ENCODE results near the gene HACD2. TPM values are rescaled to one million over a fixed set of nuclear protein-coding genes. Genes with fewer than 3 reads are reported as not detected.

Gene HACD2
- total and polyA plus RNA-seq, 2 experiments from 2014 or later = 27.0 to 41.2 TPM

GRCh38 chr3:123626881-123627280 is 42.0 kb upstream of the HACD2 start:
- Histone ChIP-seq H2AFZ (no peak overlapping the region), H3K9me2 (ENCODE audit: insufficient read depth) (no peaks in the 10 kb centered on the region), H3K36me3 (ENCODE audit: low read depth) (peaks cover 39% of the 10 kb centered on the region; the same call in 1 of the 2 replicates), H3K27me3 (replicated peaks; ENCODE audit: insufficient read depth) (no peaks in the 10 kb centered on the region), H4K20me1 (ENCODE audit: insufficient read depth) (no peaks in the 10 kb centered on the region), H3K9me3 (ENCODE audit: low read depth) (no peaks in the 10 kb centered on the region), H3K79me2 (ENCODE audit: insufficient read depth) (no peaks in the 10 kb centered on the region), H3F3A (ENCODE audit: insufficient read depth) (peaks cover 7% of the 10 kb centered on the region; the same call in 1 of the 2 replicates), H3K27ac (no peak overlapping the region), H3K4me1 (ENCODE audit: insufficient read depth) (peaks cover 5% of the 10 kb centered on the region; the same call in 1 of the 2 replicates), H3K4me2 (ENCODE audit: unreplicated experiment) (no peak overlapping the region), H3K9ac (no peak overlapping the region), H3K4me3 (no peak overlapping the region)
- DNase-seq = no peak
- in situ Hi-C loops (cut with MboI) = no loop called here
- WGBS, 2 experiments (ENCODE audit: low coverage in 1 of 2, low lambda C conversion rate in 2 of 2, missing lambda C conversion rate in 2 of 2) = 93% methylated on average over 7 of the region's 7 CpGs
- TF ChIP-seq EZH2 (IDR thresholded peaks at IDR 0.05; ENCODE audit: insufficient read depth, poor library complexity, severe bottlenecking) (no peak), EZH2phosphoT487 (IDR thresholded peaks at IDR 0.05; ENCODE audit: insufficient read depth, low read depth) (no peak)

DNA sequence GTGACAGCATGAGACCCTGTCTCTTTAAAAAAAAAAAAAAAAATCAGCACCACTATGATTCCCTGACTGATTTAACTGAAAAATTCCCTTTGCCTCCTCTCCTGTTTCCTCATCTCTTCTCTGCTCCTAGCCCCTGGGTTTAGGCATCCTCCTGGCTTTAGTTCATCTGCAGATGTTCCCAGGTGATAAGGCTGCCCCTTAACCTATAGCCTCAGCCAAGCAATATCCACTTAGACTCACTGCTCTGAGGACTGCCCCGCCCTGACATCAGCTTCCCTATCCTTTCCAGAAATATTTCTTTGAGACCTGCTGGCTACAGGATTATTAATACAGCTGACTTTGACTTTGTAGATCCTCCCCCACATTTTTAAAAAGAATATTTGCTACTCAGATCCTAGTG is 39.4 kb upstream of the HACD2 start:
- H3F3A ChIP-seq (ENCODE audit: insufficient read depth) = peaks cover 20% of the 10 kb centered on the region
- no peak overlapping the region for H3K27ac ChIP-seq
- no peak overlapping the region for H3K4me2 ChIP-seq (ENCODE audit: unreplicated experiment)
- no peak for DNase-seq
- H3K4me1 ChIP-seq (ENCODE audit: insufficient read depth) = peaks cover 5% of the 10 kb centered on the region
- H3K79me2 ChIP-seq (ENCODE audit: insufficient read depth) = no peaks in the 10 kb centered on the region
- no peaks in the 10 kb centered on the region for H4K20me1 ChIP-seq (ENCODE audit: insufficient read depth)
- H3K9me3 ChIP-seq (ENCODE audit: low read depth) = no peaks in the 10 kb centered on the region
- no peak overlapping the region for H3K9ac ChIP-seq
- no peaks in the 10 kb centered on the region for H3K9me2 ChIP-seq (ENCODE audit: insufficient read depth)
- no peak overlapping the region for H3K4me3 ChIP-seq
- 93 to 100% methylated on average over 1 of the region's 1 CpG for WGBS, 2 experiments (ENCODE audit: low coverage in 1 of 2, low lambda C conversion rate in 2 of 2, missing lambda C conversion rate in 2 of 2)
- no peaks in the 10 kb centered on the region for H3K27me3 ChIP-seq (replicated peaks; ENCODE audit: insufficient read depth)
- H3K36me3 ChIP-seq (ENCODE audit: low read depth) = peaks cover 37% of the 10 kb centered on the region; the same call in 1 of the 2 replicates
- H2AFZ ChIP-seq = no peak overlapping the region
- TF ChIP-seq EZH2 (IDR thresholded peaks at IDR 0.05; ENCODE audit: insufficient read depth, poor library complexity, severe bottlenecking) (no peak), EZH2phosphoT487 (IDR thresholded peaks at IDR 0.05; ENCODE audit: insufficient read depth, low read depth) (no peak)
- in situ Hi-C loops (cut with MboI) = no loop called here

DNA sequence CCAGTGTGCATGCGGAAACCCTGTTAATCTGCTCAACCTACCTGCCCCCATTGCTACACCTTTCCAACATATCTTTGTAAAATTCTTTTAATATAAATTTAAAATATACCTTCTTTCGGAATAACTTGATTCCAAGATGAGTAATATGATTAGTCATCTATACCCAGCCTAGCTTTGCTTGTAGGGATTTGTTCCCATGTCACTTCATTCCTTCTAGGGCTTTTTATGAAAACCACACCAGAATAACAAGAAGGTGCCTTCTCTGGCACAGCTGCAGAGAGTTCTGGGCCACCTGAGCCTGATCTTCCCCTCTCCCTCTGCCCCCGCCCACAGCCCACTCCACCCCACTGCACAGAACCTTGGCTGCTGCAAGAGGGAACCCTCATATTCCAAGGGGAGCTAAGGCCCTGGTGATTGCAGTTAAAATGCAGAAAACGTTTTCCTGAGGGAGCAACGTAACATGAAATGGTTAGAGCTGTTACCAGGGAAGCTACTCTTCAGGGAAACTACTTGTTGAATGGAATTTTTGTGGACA is 38.6 kb upstream of the HACD2 start:
- peaks cover 14% of the 10 kb centered on the region for H3K4me1 ChIP-seq (ENCODE audit: insufficient read depth)
- TF ChIP-seq EZH2phosphoT487 (IDR thresholded peaks at IDR 0.05; ENCODE audit: insufficient read depth, low read depth) (no peak), EZH2 (IDR thresholded peaks at IDR 0.05; ENCODE audit: insufficient read depth, poor library complexity, severe bottlenecking) (no peak)
- no peak overlapping the region for H3K9ac ChIP-seq
- no peaks in the 10 kb centered on the region for H3K9me3 ChIP-seq (ENCODE audit: low read depth)
- H3K27me3 ChIP-seq (replicated peaks; ENCODE audit: insufficient read depth) = no peaks in the 10 kb centered on the region
- no peak overlapping the region for H3K27ac ChIP-seq
- H2AFZ ChIP-seq = no peak overlapping the region
- peak; percentile 46 for DNase-seq
- peaks cover 23% of the 10 kb centered on the region for H3F3A ChIP-seq (ENCODE audit: insufficient read depth)
- no peaks in the 10 kb centered on the region for H4K20me1 ChIP-seq (ENCODE audit: insufficient read depth)
- no peaks in the 10 kb centered on the region for H3K9me2 ChIP-seq (ENCODE audit: insufficient read depth)
- 80 to 89% methylated on average over 5 of the region's 5 CpGs for WGBS, 2 experiments (ENCODE audit: low coverage in 1 of 2, low lambda C conversion rate in 2 of 2, missing lambda C conversion rate in 2 of 2)
- H3K79me2 ChIP-seq (ENCODE audit: insufficient read depth) = no peaks in the 10 kb centered on the region
- H3K4me3 ChIP-seq = no peak overlapping the region
- H3K4me2 ChIP-seq (ENCODE audit: unreplicated experiment) = no peak overlapping the region
- in situ Hi-C loops (cut with MboI) = no loop called here
- peaks cover 33% of the 10 kb centered on the region; the same call in 1 of the 2 replicates for H3K36me3 ChIP-seq (ENCODE audit: low read depth)

DNA sequence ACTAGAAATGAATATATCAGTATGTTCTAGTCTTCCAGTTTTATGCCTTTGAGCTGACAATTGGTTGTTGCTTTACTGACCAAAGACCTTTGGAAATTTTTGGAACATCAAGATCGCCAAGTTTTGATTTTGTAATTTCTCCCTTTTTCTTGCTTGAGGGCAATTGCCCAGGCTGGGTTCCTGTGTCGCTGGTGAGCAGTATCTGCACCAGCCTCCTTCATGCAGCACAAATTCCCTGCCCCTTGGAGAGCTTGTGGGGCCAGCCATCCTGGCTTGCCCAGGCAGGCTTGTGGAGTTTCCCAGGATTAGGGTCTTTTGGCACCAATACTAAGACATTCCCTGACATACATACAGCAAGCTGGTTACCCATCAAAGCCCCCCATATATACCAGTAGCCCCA is 37.9 kb upstream of the HACD2 start:
- Histone ChIP-seq H3K27me3 (replicated peaks; ENCODE audit: insufficient read depth) (no peaks in the 10 kb centered on the region), H3K4me2 (ENCODE audit: unreplicated experiment) (no peak overlapping the region), H3K79me2 (ENCODE audit: insufficient read depth) (no peaks in the 10 kb centered on the region), H3K27ac (no peak overlapping the region), H3K9ac (no peak overlapping the region), H2AFZ (no peak overlapping the region), H3K9me2 (ENCODE audit: insufficient read depth) (no peaks in the 10 kb centered on the region), H4K20me1 (ENCODE audit: insufficient read depth) (no peaks in the 10 kb centered on the region), H3K4me1 (ENCODE audit: insufficient read depth) (peaks cover 18% of the 10 kb centered on the region), H3K9me3 (ENCODE audit: low read depth) (no peaks in the 10 kb centered on the region), H3K36me3 (ENCODE audit: low read depth) (peaks cover 36% of the 10 kb centered on the region), H3F3A (ENCODE audit: insufficient read depth) (peaks cover 23% of the 10 kb centered on the region), H3K4me3 (no peak overlapping the region)
- TF ChIP-seq EZH2phosphoT487 (IDR thresholded peaks at IDR 0.05; ENCODE audit: insufficient read depth, low read depth) = no peak
- no peak for TF ChIP-seq EZH2 (IDR thresholded peaks at IDR 0.05; ENCODE audit: insufficient read depth, poor library complexity, severe bottlenecking)
- DNase-seq = no peak
- WGBS, 2 experiments (ENCODE audit: low coverage in 1 of 2, low lambda C conversion rate in 2 of 2, missing lambda C conversion rate in 2 of 2) = 75 to 87% methylated on average over 2 of the region's 2 CpGs
- in situ Hi-C loops (cut with MboI) = no loop called here

- 88 to 89% methylated on average over 7 of the region's 7 CpGs for WGBS, 2 experiments (ENCODE audit: low coverage in 1 of 2, low lambda C conversion rate in 2 of 2, missing lambda C conversion rate in 2 of 2)
Measured at GRCh38 chr3:123621850-123622189, 37.0 kb upstream of the HACD2 start.

More at GRCh38 chr3:123621850-123622189, 37.0 kb upstream of the HACD2 start:
- H3K9ac ChIP-seq = no peak overlapping the region
- no peak for DNase-seq
- peaks cover 18% of the 10 kb centered on the region for H3K4me1 ChIP-seq (ENCODE audit: insufficient read depth)
- no peaks in the 10 kb centered on the region for H3K9me3 ChIP-seq (ENCODE audit: low read depth)
- no peaks in the 10 kb centered on the region for H3K27me3 ChIP-seq (replicated peaks; ENCODE audit: insufficient read depth)
- no peaks in the 10 kb centered on the region for H3K79me2 ChIP-seq (ENCODE audit: insufficient read depth)
- no peak overlapping the region for H3K4me2 ChIP-seq (ENCODE audit: unreplicated experiment)
- TF ChIP-seq EZH2phosphoT487 (IDR thresholded peaks at IDR 0.05; ENCODE audit: insufficient read depth, low read depth) = no peak
- no peak for TF ChIP-seq EZH2 (IDR thresholded peaks at IDR 0.05; ENCODE audit: insufficient read depth, poor library complexity, severe bottlenecking)
- in situ Hi-C loops (cut with MboI) = no loop called here
- no peak overlapping the region for H3K4me3 ChIP-seq
- no peak overlapping the region for H2AFZ ChIP-seq
- peaks cover 23% of the 10 kb centered on the region for H3F3A ChIP-seq (ENCODE audit: insufficient read depth)
- H3K27ac ChIP-seq = no peak overlapping the region
- H3K36me3 ChIP-seq (ENCODE audit: low read depth) = peaks cover 43% of the 10 kb centered on the region
- no peaks in the 10 kb centered on the region for H4K20me1 ChIP-seq (ENCODE audit: insufficient read depth)
- H3K9me2 ChIP-seq (ENCODE audit: insufficient read depth) = no peaks in the 10 kb centered on the region

All from GM23248 (cell line).